ENCODE results near the gene RETREG1. TPM values are rescaled to one million over a fixed set of nuclear protein-coding genes. Genes with fewer than 3 reads are reported as not detected.

The RETREG1 gene
- polyA plus RNA-seq, 1 of the 3 experiments (the other 2 are of a cell fraction), result 0.43 TPM

GRCh38 chr5:16563686-16564085, 53.1 kb downstream of the RETREG1 start:
- Histone ChIP-seq H3K4me3 (ENCODE audit: low read depth in 2 of 2, low read length in 1 of 2) (no peak overlapping the region), H3F3A (replicated peaks; ENCODE audit: insufficient read depth) (no peaks in the 10 kb centered on the region), H3K27ac (ENCODE audit: low read depth in 2 of 2, low read length in 1 of 2) (no peak overlapping the region), H3K36me3 (replicated peaks in 1 of 2; ENCODE audit: control insufficient read depth in 1 of 2, insufficient read depth in 2 of 2, low read length in 1 of 2) (no peaks in the 10 kb centered on the region), H3K79me2 (ENCODE audit: insufficient read depth) (no peaks in the 10 kb centered on the region), H3K9me3 (no peaks in the 10 kb centered on the region), H3K27me3 (ENCODE audit: insufficient read depth) (peaks cover 6% of the 10 kb centered on the region), H3K4me2 (no peak overlapping the region), H4K20me1 (ENCODE audit: insufficient read depth) (no peaks in the 10 kb centered on the region), H2AFZ (ENCODE audit: low read depth) (no peak overlapping the region), H3K4me1 (ENCODE audit: control insufficient read depth in 1 of 2, insufficient read depth in 2 of 2, low read depth in 1 of 2, low read length in 1 of 2) (peaks cover 0 to 4% of the 10 kb centered on the region in 2 experiments; a peak in 2 of 4 replicates), H3K9ac (no peak overlapping the region), H3K9me2 (no peaks in the 10 kb centered on the region)
- CTCF ChIA-PET, result interaction anchor here (0.9 to 3.0 kb wide), 3 partner anchors 12 to 103 kb away, joined by 3 to 10 read pairs (median 6); no protein-coding TSS in a partner anchor
- POLR2A ChIA-PET, result no interaction called here
- TF ChIP-seq EP300 (IDR thresholded peaks at IDR 0.05; ENCODE audit: borderline replicate concordance in 1 of 2, low read depth in 1 of 2, low read length in 1 of 2) (no peak), SMC3 (IDR thresholded peaks at IDR 0.05; ENCODE audit: low read depth, low read length) (no peak), TAF1 (IDR thresholded peaks at IDR 0.05; ENCODE audit: borderline replicate concordance, low read depth, low read length) (no peak), CTCF (IDR thresholded peaks at IDR 0.05) (no peak), RCOR1 (IDR thresholded peaks at IDR 0.05; ENCODE audit: low read length) (no peak), ELF1 (IDR thresholded peaks at IDR 0.05) (no peak), FOXM1 (IDR thresholded peaks at IDR 0.05; ENCODE audit: low read depth) (no peak), GABPA (IDR thresholded peaks at IDR 0.05; ENCODE audit: low read depth) (no peak)
- no peak for DNase-seq

GRCh38 chr5:16561660-16562059, 55.1 kb downstream of the RETREG1 start:
- Histone ChIP-seq H3K27me3 (ENCODE audit: insufficient read depth) (peaks cover 6% of the 10 kb centered on the region), H2AFZ (ENCODE audit: low read depth) (no peak overlapping the region), H3K4me2 (no peak overlapping the region), H3K9ac (no peak overlapping the region), H3F3A (replicated peaks; ENCODE audit: insufficient read depth) (no peaks in the 10 kb centered on the region), H3K27ac (ENCODE audit: low read depth in 2 of 2, low read length in 1 of 2) (no peak overlapping the region), H3K9me2 (no peaks in the 10 kb centered on the region), H3K9me3 (no peaks in the 10 kb centered on the region), H3K4me3 (ENCODE audit: low read depth in 2 of 2, low read length in 1 of 2) (no peak overlapping the region), H3K4me1 (ENCODE audit: control insufficient read depth in 1 of 2, insufficient read depth in 2 of 2, low read depth in 1 of 2, low read length in 1 of 2) (no peaks in the 10 kb centered on the region; a peak in 1 of 4 replicates), H3K36me3 (replicated peaks in 1 of 2; ENCODE audit: control insufficient read depth in 1 of 2, insufficient read depth in 2 of 2, low read length in 1 of 2) (no peaks in the 10 kb centered on the region), H4K20me1 (ENCODE audit: insufficient read depth) (no peaks in the 10 kb centered on the region), H3K79me2 (ENCODE audit: insufficient read depth) (no peaks in the 10 kb centered on the region)
- WGBS (ENCODE audit: low lambda C conversion rate), result 71% methylated on average over 3 of the region's 3 CpGs
- ChIA-PET CTCF (interaction anchor here (3.0 kb wide), 1 partner anchor 9 kb away, joined by 10 read pairs; no protein-coding TSS in a partner anchor), POLR2A (no interaction called here)
- TF ChIP-seq FOXM1 (IDR thresholded peaks at IDR 0.05; ENCODE audit: low read depth), result no peak
- TF ChIP-seq ELF1 (IDR thresholded peaks at IDR 0.05), result no peak
- TF ChIP-seq TEAD4 (IDR thresholded peaks at IDR 0.05; ENCODE audit: borderline replicate concordance, insufficient read depth), result no peak
- TF ChIP-seq PBX3 (IDR thresholded peaks at IDR 0.05), result no peak
- TF ChIP-seq IRF3 (IDR thresholded peaks at IDR 0.05; ENCODE audit: low read depth, low read length), result no peak
- TF ChIP-seq FOSL2 (IDR thresholded peaks at IDR 0.05; ENCODE audit: borderline replicate concordance, low read depth), result no peak
- no peak for TF ChIP-seq SMC3 (IDR thresholded peaks at IDR 0.05; ENCODE audit: low read depth, low read length)
- TF ChIP-seq NFIC (IDR thresholded peaks at IDR 0.05; ENCODE audit: borderline replicate concordance), result no peak
- no peak for TF ChIP-seq RXRA (IDR thresholded peaks at IDR 0.05; ENCODE audit: borderline replicate concordance, low read depth)
- no peak for TF ChIP-seq REST (IDR thresholded peaks at IDR 0.05; ENCODE audit: low read depth, low read length)
- no peak for TF ChIP-seq FOXJ3 (CRISPR knock-in tag; IDR thresholded peaks at IDR 0.05)
- TF ChIP-seq RAD21 (IDR thresholded peaks at IDR 0.05; ENCODE audit: low read length), result no peak
- DNase-seq, result no peak

Data from SK-N-SH (cell line).